HG03565 (cell line): ENCODE measurements around the gene EML4.

Experiments
- ATAC-seq: cut with Tn5 transposase; IDR thresholded peaks from one replicate; pipeline ENCODE4 v1.9.1; 2021; ENCODE audit warnings: mild to moderate bottlenecking, moderate library complexity; ENCODE audit not compliant: unreplicated experiment

The EML4 gene

GRCh38 chr2:42218712-42219111 lies 49.6 kb downstream of the EML4 start:
- ATAC-seq = no peak

- ATAC-seq = no peak
Measured at GRCh38 chr2:42219160-42219559, 50.0 kb downstream of the EML4 start.

GRCh38 chr2:42220566-42220965 lies 51.4 kb downstream of the EML4 start:
- no peak for ATAC-seq

GRCh38 chr2:42223067-42223854 lies 54.1 kb downstream of the EML4 start:
- ATAC-seq = no peak

GRCh38 chr2:42223855-42224268 lies 54.7 kb downstream of the EML4 start:
- ATAC-seq = no peak

GRCh38 chr2:42224422-42225067 lies 55.4 kb downstream of the EML4 start:
- ATAC-seq = no peak

GRCh38 chr2:42225573-42225972 lies 56.4 kb downstream of the EML4 start:
- ATAC-seq = no peak

GRCh38 chr2:42227491-42227890 lies 58.3 kb downstream of the EML4 start:
- no peak for ATAC-seq

- ATAC-seq = no peak
Measured at GRCh38 chr2:42228101-42228500, 58.9 kb downstream of the EML4 start.

- ATAC-seq = no peak
Measured at GRCh38 chr2:42229949-42230348, 60.8 kb downstream of the EML4 start.

- no peak for ATAC-seq
Measured at GRCh38 chr2:42230891-42231290, 61.7 kb downstream of the EML4 start.

GRCh38 chr2:42232024-42232423 lies 62.9 kb downstream of the EML4 start:
- no peak for ATAC-seq

GRCh38 chr2:42233976-42234441 lies 64.9 kb downstream of the EML4 start:
- ATAC-seq = no peak

- no peak for ATAC-seq
Measured at GRCh38 chr2:42236911-42237310, 67.8 kb downstream of the EML4 start.

- ATAC-seq = peak; percentile 69
Measured at GRCh38 chr2:42238644-42239288, 69.6 kb downstream of the EML4 start.

GRCh38 chr2:42239289-42239661 lies 70.1 kb downstream of the EML4 start:
- no peak for ATAC-seq

- no peak for ATAC-seq
Measured at GRCh38 chr2:42239811-42240210, 70.7 kb downstream of the EML4 start.

- no peak for ATAC-seq
Measured at GRCh38 chr2:42241517-42241916, 72.4 kb downstream of the EML4 start.

GRCh38 chr2:42243297-42243696 lies 74.1 kb downstream of the EML4 start:
- no peak for ATAC-seq

- ATAC-seq = no peak
Measured at GRCh38 chr2:42244520-42244919, 75.4 kb downstream of the EML4 start.

- no peak for ATAC-seq
Measured at GRCh38 chr2:42245396-42245795, 76.2 kb downstream of the EML4 start.

- ATAC-seq = no peak
Measured at GRCh38 chr2:42246562-42246961, 77.4 kb downstream of the EML4 start.
